H9 (cell line): Measurements from ENCODE around the gene TECTA. TPM values are rescaled to one million over a fixed set of nuclear protein-coding genes. Genes with fewer than 3 reads are reported as not detected.

ENCODE experiments used
- DNase-seq: peaks from one replicate; pipeline ENCODE4 v3.0.0-alpha.2; 2017
- H2AFZ ChIP-seq: one replicate; pipeline ENCODE4 v1.6.1; 2013; ENCODE audit warnings: mild to moderate bottlenecking, low read length, control low read depth, moderate library complexity
- H2AK5ac ChIP-seq: 2 replicates; pipeline ENCODE4 v1.6.1; 2013; ENCODE audit warnings: low read length, control low read depth, mixed read lengths; ENCODE audit not compliant: insufficient read length
- H2BK120ac ChIP-seq: one replicate; pipeline ENCODE4 v1.6.1; 2013; ENCODE audit warnings: low read depth, mild to moderate bottlenecking, low read length, control low read depth, inconsistent platforms; ENCODE audit not compliant: poor library complexity, severe bottlenecking
- H2BK12ac ChIP-seq: 2 replicates; pipeline ENCODE4 v1.6.1; 2013; ENCODE audit warnings: low read length, control low read depth, mixed read lengths, low read depth; ENCODE audit not compliant: insufficient read length
- H2BK15ac ChIP-seq: 2 replicates; pipeline ENCODE4 v1.6.1; 2013; ENCODE audit warnings: low read depth, low read length, control low read depth
- H2BK20ac ChIP-seq: one replicate; pipeline ENCODE4 v1.6.1; 2013; ENCODE audit warnings: low read depth, mild to moderate bottlenecking, low read length, control low read depth, inconsistent platforms; ENCODE audit not compliant: poor library complexity, severe bottlenecking
- H2BK5ac ChIP-seq: 2 replicates; pipeline ENCODE4 v1.6.1; 2013; ENCODE audit warnings: low read length, control low read depth, mixed read lengths; ENCODE audit not compliant: insufficient read length
- H3K14ac ChIP-seq: 2 replicates; pipeline ENCODE4 v1.6.1; 2013; ENCODE audit warnings: low read length, control low read depth; ENCODE audit not compliant: insufficient read depth
- H3K18ac ChIP-seq: 2 replicates; pipeline ENCODE4 v1.6.1; 2013; ENCODE audit warnings: low read depth, mild to moderate bottlenecking, mixed read lengths, low read length, control low read depth; ENCODE audit not compliant: insufficient read length
- H3K23ac ChIP-seq: 2 replicates; pipeline ENCODE4 v1.6.1; 2013; ENCODE audit warnings: low read length, control low read depth, mixed read lengths, low read depth; ENCODE audit not compliant: insufficient read length
- H3K23me2 ChIP-seq: 2 replicates; pipeline ENCODE4 v1.6.1; 2013; ENCODE audit warnings: low read depth, mild to moderate bottlenecking, mixed read lengths, low read length, control low read depth; ENCODE audit not compliant: insufficient read length, poor library complexity, severe bottlenecking
- H3K27ac ChIP-seq: 2 replicates; pipeline ENCODE4 v1.5.1; 2013; ENCODE audit warnings: low read length, control low read depth, mixed read lengths, low read depth; ENCODE audit not compliant: insufficient read length
- H3K27me3 ChIP-seq: 2 replicates; pipeline ENCODE4 v1.6.1; 2013; ENCODE audit warnings: low read length, control low read depth, inconsistent platforms; ENCODE audit not compliant: insufficient read depth
- H3K4ac ChIP-seq: 2 replicates; pipeline ENCODE4 v1.6.1; 2013; ENCODE audit warnings: low read depth, mild to moderate bottlenecking, control low read depth, inconsistent platforms, low read length, moderate library complexity
- H3K4me1 ChIP-seq: 2 replicates; pipeline ENCODE4 v1.6.1; 2013; ENCODE audit warnings: low read length, control low read depth, inconsistent platforms; ENCODE audit not compliant: insufficient read depth
- H3K4me2 ChIP-seq: 2 replicates; pipeline ENCODE4 v1.6.1; 2013; ENCODE audit warnings: low read length, control low read depth, mixed read lengths; ENCODE audit not compliant: insufficient read length, insufficient read depth
- H3K56ac ChIP-seq: 2 replicates; pipeline ENCODE4 v1.6.1; 2013; ENCODE audit warnings: low read depth, mild to moderate bottlenecking, mixed read lengths, low read length, control low read depth; ENCODE audit not compliant: insufficient read length
- H3K79me1 ChIP-seq: 2 replicates; pipeline ENCODE4 v1.6.1; 2013; ENCODE audit warnings: low read depth, mild to moderate bottlenecking, moderate library complexity, low read length, control low read depth, inconsistent platforms; ENCODE audit not compliant: insufficient read depth, poor library complexity, severe bottlenecking
- H3K79me2 ChIP-seq: 2 replicates; pipeline ENCODE4 v1.6.1; 2013; ENCODE audit warnings: low read length, control low read depth, inconsistent platforms; ENCODE audit not compliant: insufficient read depth
- H3K9ac ChIP-seq: 2 replicates; pipeline ENCODE4 v1.6.1; 2013; ENCODE audit warnings: low read length, control low read depth, mixed read lengths; ENCODE audit not compliant: insufficient read length; ENCODE audit errors: extremely low read depth
- H3K9me3 ChIP-seq: one replicate; pipeline ENCODE4 v1.6.1; 2013; ENCODE audit warnings: low read depth, low read length, inconsistent platforms; ENCODE audit not compliant: control insufficient read depth
- H3T11ph ChIP-seq: one replicate; pipeline ENCODE4 v1.6.1; 2013; ENCODE audit warnings: mild to moderate bottlenecking, low read length, control low read depth, inconsistent platforms
- H4K20me1 ChIP-seq: one replicate; pipeline ENCODE4 v1.6.1; 2013; ENCODE audit not compliant: control insufficient read depth, insufficient read length, insufficient read depth
- H4K5ac ChIP-seq: 2 replicates; pipeline ENCODE4 v1.6.1; 2013; ENCODE audit warnings: low read depth, mild to moderate bottlenecking, mixed read lengths, low read length, control low read depth; ENCODE audit not compliant: insufficient read length
- H4K8ac ChIP-seq: replicated peaks from 2 replicates; pipeline ENCODE4 v1.6.1; 2013; ENCODE audit warnings: low read length, control low read depth, mixed read lengths, low read depth; ENCODE audit not compliant: insufficient read length
- H4K91ac ChIP-seq: 2 replicates; pipeline ENCODE4 v1.6.1; 2013; ENCODE audit warnings: low read depth, mild to moderate bottlenecking, moderate library complexity, mixed read lengths, low read length, control low read depth; ENCODE audit not compliant: insufficient read length
- H3K27ac Mint-ChIP-seq, 3 experiments: 2 replicates in 2 of 3; 3 replicates in 1 of 3; pipeline ENCODE4 v1.8.0; 2020 to 2021; ENCODE audit warnings: mixed read lengths in 3 of 3, mild to moderate bottlenecking in 1 of 3, moderate library complexity in 1 of 3
- H3K27me3 Mint-ChIP-seq: 2 replicates; pipeline ENCODE4 v1.8.0; 2021; ENCODE audit warnings: low read depth, mild to moderate bottlenecking, moderate library complexity, mixed read lengths
- H3K36me3 Mint-ChIP-seq, 3 experiments: 2 replicates in 2 of 3; 3 replicates in 1 of 3; pipeline ENCODE4 v1.8.0; 2020 to 2021; ENCODE audit warnings: low read depth in 3 of 3, mixed read lengths in 3 of 3; ENCODE audit not compliant: insufficient read depth in 1 of 3
- H3K4me1 Mint-ChIP-seq, 2 experiments: 2 replicates each; pipeline ENCODE4 v1.8.0; 2020; ENCODE audit warnings: mixed read lengths in 2 of 2
- H3K4me3 Mint-ChIP-seq, 2 experiments: 2 replicates in 1 of 2; 3 replicates in 1 of 2; pipeline ENCODE4 v1.8.0; 2020 to 2021; ENCODE audit warnings: mild to moderate bottlenecking in 2 of 2, mixed read lengths in 2 of 2, moderate library complexity in 1 of 2
- H3K9me3 Mint-ChIP-seq, 2 experiments: 2 replicates in 1 of 2; 3 replicates in 1 of 2; pipeline ENCODE4 v1.8.0; 2020; ENCODE audit warnings: mild to moderate bottlenecking in 2 of 2, mixed read lengths in 2 of 2, moderate library complexity in 1 of 2
- WGBS: extraction: QIAGEN DNeasy Blood & Tissue Kit; methylation state at CpG from one replicate; pipeline ENCODE4 v1.1.7; 2013; ENCODE audit warnings: missing lambda C conversion rate, low lambda C conversion rate, mixed read lengths; ENCODE audit not compliant: insufficient read length; ENCODE audit errors: extremely low coverage; 5-methylcytosine and 5-hydroxymethylcytosine counted together
- total RNA-seq: library from RNA; stranded (reverse); gene quantifications from 2 replicates; pipeline ENCODE4 v1.2.1, GENCODE V29; 2021
- TF ChIP-seq, protein P1 (sequence below): fragments of 200-600 bp; sonication (generic); conservative IDR thresholded peaks from 3 replicates; pipeline ENCODE4 v1.8.0; 2021; ENCODE audit warnings: antibody characterized with exemption, mild to moderate bottlenecking

Gene TECTA
- total RNA-seq, 1 experiment from 2014 or later = 0.66 TPM

DNA sequence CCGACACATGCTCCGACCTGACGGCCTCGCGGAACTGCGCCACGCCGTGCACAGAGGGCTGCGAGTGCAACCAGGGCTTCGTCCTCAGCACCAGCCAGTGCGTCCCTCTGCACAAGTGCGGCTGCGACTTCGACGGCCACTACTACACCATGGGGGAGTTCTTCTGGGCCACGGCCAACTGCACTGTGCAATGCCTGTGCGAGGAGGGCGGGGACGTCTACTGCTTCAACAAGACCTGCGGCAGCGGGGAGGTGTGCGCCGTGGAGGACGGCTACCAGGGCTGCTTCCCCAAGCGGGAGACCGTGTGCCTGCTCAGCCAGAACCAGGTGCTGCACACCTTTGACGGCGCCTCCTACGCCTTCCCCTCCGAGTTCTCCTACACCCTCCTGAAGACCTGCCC is 26.8 kb downstream of the TECTA start:
- Mint-ChIP-seq H3K9me3 (peaks cover 10 to 11% of the 10 kb centered on the region in 2 experiments), H3K4me3 (no peak overlapping the region), H3K36me3 (peaks cover 1 to 17% (median 4%) of the 10 kb centered on the region in 3 experiments; a peak in 3 of 7 replicates), H3K4me1 (peaks cover 4 to 10% of the 10 kb centered on the region in 2 experiments; a peak in 3 of 4 replicates), H3K27me3 (peaks cover 4% of the 10 kb centered on the region; the same call in 1 of the 2 replicates), H3K27ac (peak overlapping the region in 1 of 3 experiments; percentile 56; a peak in 3 of 7 replicates)
- Histone ChIP-seq H4K8ac (no peak overlapping the region), H3K23ac (no peak overlapping the region), H3T11ph (no peak overlapping the region), H2BK20ac (no peak overlapping the region), H3K18ac (no peak overlapping the region), H3K14ac (peak overlapping the region; percentile 72; the same call in 1 of the 2 replicates), H2BK5ac (no peak overlapping the region), H2BK120ac (no peak overlapping the region), H3K27me3 (no peaks in the 10 kb centered on the region), H3K9me3 (peaks cover 5% of the 10 kb centered on the region), H2BK15ac (no peak overlapping the region), H3K4me2 (no peak overlapping the region), H3K27ac (no peak overlapping the region), H3K4me1 (0 out of 2 replicates have a peak, but pooled peaks cover 4% of the 10 kb centered on the region), H2BK12ac (no peak overlapping the region), H4K20me1 (no peaks in the 10 kb centered on the region), H3K9ac (no peak overlapping the region), H4K5ac (no peak overlapping the region), H4K91ac (no peak overlapping the region), H3K4ac (no peak overlapping the region), H3K23me2 (no peaks in the 10 kb centered on the region), H3K56ac (no peak overlapping the region), H2AFZ (no peak overlapping the region), H3K79me2 (no peaks in the 10 kb centered on the region), H2AK5ac (no peak overlapping the region), H3K79me1 (no peaks in the 10 kb centered on the region)
- WGBS = no CpG with 5 or more reads among the region's 30 CpGs
- TF ChIP-seq, protein P1, sequence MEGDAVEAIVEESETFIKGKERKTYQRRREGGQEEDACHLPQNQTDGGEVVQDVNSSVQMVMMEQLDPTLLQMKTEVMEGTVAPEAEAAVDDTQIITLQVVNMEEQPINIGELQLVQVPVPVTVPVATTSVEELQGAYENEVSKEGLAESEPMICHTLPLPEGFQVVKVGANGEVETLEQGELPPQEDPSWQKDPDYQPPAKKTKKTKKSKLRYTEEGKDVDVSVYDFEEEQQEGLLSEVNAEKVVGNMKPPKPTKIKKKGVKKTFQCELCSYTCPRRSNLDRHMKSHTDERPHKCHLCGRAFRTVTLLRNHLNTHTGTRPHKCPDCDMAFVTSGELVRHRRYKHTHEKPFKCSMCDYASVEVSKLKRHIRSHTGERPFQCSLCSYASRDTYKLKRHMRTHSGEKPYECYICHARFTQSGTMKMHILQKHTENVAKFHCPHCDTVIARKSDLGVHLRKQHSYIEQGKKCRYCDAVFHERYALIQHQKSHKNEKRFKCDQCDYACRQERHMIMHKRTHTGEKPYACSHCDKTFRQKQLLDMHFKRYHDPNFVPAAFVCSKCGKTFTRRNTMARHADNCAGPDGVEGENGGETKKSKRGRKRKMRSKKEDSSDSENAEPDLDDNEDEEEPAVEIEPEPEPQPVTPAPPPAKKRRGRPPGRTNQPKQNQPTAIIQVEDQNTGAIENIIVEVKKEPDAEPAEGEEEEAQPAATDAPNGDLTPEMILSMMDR = no peak
- no peak for DNase-seq
